Prostate gland (tissue), 2 donors: Measurements from ENCODE around the gene POGK. TPM values are rescaled to one million over a fixed set of nuclear protein-coding genes. Genes with fewer than 3 reads are reported as not detected.
"Not testable (repeated sequence)": the region's sequence is repeated elsewhere in the genome, so short reads cannot be mapped to it uniquely, and the experiment has no call there.

ENCODE experiments used
- DNase-seq: peaks from one replicate; pipeline ENCODE4 v3.0.0-alpha.2; 2019; ENCODE audit warnings: low spot score
- H3K27ac ChIP-seq, 2 donors: fragments of 200-600 bp; sonication (generic); 2 replicates each; pipeline ENCODE4 v1.5.1; 2017 to 2019
- H3K27me3 ChIP-seq: fragments of 200-600 bp; sonication (generic); replicated peaks from 2 replicates; pipeline ENCODE4 v1.5.1; 2019; ENCODE audit not compliant: insufficient read depth
- H3K36me3 ChIP-seq, 2 donors: fragments of 200-600 bp; sonication (generic); 1 replicate in 1 of 2; 2 replicates in 1 of 2; pipeline versions ENCODE4 v1.5.1 to v1.8.1; 2017 to 2019
- H3K4me1 ChIP-seq: fragments of 200-600 bp; sonication (generic); replicated peaks from 2 replicates; pipeline ENCODE4 v1.5.1; 2019
- H3K4me3 ChIP-seq, 2 donors: fragments of 200-600 bp; sonication (generic); 2 replicates each; pipeline ENCODE4 v1.5.1; 2017 to 2019
- H3K9me3 ChIP-seq: fragments of 200-600 bp; sonication (generic); 2 replicates; pipeline ENCODE4 v1.5.1; 2017
- POLR2A ChIP-seq: fragments of 450-650 bp; IDR thresholded peaks from one replicate; pipeline ENCODE4 v1.6.1; 2016; ENCODE audit warnings: antibody characterized with exemption, mild to moderate bottlenecking
- POLR2AphosphoS5 ChIP-seq: sonication (generic); formaldehyde crosslinking; IDR thresholded peaks from one replicate; pipeline ENCODE4 v1.6.1; 2017; ENCODE audit warnings: antibody characterized with exemption
- WGBS: methylation state at CpG from one replicate; pipeline ENCODE4 v1.1.5; 2018; 5-methylcytosine and 5-hydroxymethylcytosine counted together
- intact Hi-C: fragments of 100-400 bp; cut with DNase I; formaldehyde crosslinking; loops from one replicate; pipeline ENCODE4 v1.14.2; 2022
- total RNA-seq, 2 donors: library from RNA; depleted of rRNA; stranded (reverse); fragments of >200 nt; gene quantifications; one replicate each; pipeline ENCODE4 v1.1.0, GENCODE V29; 2016
- TF ChIP-seq, protein P1 (sequence below), 4 experiments: fragments of 200-600 bp in 2 of 4; fragments of 450-650 bp in 2 of 4; sonication (generic) in 2 of 4; IDR thresholded peaks; 1 replicate in 3 of 4; 2 replicates in 1 of 4; pipeline ENCODE4 v1.5.1; 2016 to 2019; ENCODE audit warnings: antibody characterized with exemption in 4 of 4, mild to moderate bottlenecking in 2 of 4, moderate library complexity in 2 of 4

The POGK gene
- total RNA-seq, 2 donors from 2014 or later, result 22.3 to 34.9 TPM

DNA sequence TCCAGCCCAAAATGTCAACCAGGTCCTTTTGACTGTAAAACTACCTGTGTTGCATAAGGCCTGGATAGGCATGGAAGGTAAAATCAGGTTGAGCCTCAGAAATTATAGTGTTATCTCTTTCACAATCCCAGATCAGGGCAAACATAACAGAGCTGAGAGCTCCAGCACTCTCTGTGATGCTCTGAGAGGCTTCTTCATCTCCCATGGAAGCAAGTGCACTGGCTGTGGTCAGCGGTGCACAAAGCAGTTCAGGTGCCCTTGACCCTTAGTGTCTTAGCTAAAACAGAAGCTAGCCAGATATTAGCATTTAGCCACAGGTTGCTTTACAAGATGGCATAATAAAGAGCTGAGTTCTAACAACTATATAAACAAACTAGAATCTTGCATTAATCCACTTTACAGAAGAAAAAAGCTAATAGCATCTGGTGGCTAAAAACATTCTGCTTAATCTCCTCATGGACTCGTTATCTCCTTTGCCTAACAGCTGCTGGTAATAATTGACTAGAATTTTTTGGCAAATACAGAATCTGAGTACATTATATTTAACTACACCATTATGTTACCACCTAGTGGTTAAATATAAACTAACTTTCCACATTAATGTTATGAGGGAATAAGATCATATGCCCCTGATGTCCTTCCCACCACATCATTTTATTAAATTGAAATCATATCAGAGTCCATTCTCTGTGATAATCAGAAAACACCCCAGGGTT lies 25.6 kb upstream of the POGK start:
- no peaks in the 10 kb centered on the region for H3K36me3 ChIP-seq
- no peak overlapping the region for H3K27ac ChIP-seq
- no peak overlapping the region for H3K4me3 ChIP-seq
- H3K4me1 ChIP-seq, result no peaks in the 10 kb centered on the region
- TF ChIP-seq POLR2A (no peak), POLR2AphosphoS5 (no peak)
- TF ChIP-seq, protein P1, sequence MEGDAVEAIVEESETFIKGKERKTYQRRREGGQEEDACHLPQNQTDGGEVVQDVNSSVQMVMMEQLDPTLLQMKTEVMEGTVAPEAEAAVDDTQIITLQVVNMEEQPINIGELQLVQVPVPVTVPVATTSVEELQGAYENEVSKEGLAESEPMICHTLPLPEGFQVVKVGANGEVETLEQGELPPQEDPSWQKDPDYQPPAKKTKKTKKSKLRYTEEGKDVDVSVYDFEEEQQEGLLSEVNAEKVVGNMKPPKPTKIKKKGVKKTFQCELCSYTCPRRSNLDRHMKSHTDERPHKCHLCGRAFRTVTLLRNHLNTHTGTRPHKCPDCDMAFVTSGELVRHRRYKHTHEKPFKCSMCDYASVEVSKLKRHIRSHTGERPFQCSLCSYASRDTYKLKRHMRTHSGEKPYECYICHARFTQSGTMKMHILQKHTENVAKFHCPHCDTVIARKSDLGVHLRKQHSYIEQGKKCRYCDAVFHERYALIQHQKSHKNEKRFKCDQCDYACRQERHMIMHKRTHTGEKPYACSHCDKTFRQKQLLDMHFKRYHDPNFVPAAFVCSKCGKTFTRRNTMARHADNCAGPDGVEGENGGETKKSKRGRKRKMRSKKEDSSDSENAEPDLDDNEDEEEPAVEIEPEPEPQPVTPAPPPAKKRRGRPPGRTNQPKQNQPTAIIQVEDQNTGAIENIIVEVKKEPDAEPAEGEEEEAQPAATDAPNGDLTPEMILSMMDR (IDR thresholded peaks at IDR 0.05), result no peak
- no peak for DNase-seq
- no peaks in the 10 kb centered on the region for H3K27me3 ChIP-seq
- H3K9me3 ChIP-seq, result no peaks in the 10 kb centered on the region
- intact Hi-C loops, result no loop called here
- WGBS, result 37% methylated on average over 2 of the region's 2 CpGs

DNA sequence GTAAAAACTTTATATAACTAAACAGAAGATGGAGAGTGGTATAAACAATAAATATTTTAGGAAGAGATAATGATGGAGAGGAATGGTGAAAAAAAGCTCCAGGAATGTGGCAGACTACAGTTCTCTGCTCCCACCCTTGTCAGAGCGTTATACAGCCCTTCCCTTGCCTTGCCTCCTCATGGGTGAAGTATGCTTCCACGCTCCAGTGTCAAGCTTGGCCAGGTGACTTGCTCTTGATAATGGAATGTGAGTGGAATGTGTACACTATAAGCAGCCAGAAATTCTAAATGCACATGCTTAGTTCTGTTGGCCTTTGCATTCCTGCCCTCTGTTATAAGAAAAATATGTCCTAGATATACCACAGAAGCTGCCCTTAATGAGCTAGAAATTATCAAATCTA lies 24.7 kb upstream of the POGK start:
- H3K27me3 ChIP-seq, result no peaks in the 10 kb centered on the region
- no peak overlapping the region for H3K4me3 ChIP-seq
- 34% methylated on average over 2 of the region's 2 CpGs for WGBS
- no peak overlapping the region for H3K27ac ChIP-seq
- H3K9me3 ChIP-seq, result no peaks in the 10 kb centered on the region
- intact Hi-C loops, result no loop called here
- no peak for DNase-seq
- TF ChIP-seq POLR2AphosphoS5, result no peak
- TF ChIP-seq, protein P1 (IDR thresholded peaks at IDR 0.05), result no peak
- no peak for TF ChIP-seq POLR2A
- no peaks in the 10 kb centered on the region for H3K36me3 ChIP-seq
- H3K4me1 ChIP-seq, result no peaks in the 10 kb centered on the region

DNA sequence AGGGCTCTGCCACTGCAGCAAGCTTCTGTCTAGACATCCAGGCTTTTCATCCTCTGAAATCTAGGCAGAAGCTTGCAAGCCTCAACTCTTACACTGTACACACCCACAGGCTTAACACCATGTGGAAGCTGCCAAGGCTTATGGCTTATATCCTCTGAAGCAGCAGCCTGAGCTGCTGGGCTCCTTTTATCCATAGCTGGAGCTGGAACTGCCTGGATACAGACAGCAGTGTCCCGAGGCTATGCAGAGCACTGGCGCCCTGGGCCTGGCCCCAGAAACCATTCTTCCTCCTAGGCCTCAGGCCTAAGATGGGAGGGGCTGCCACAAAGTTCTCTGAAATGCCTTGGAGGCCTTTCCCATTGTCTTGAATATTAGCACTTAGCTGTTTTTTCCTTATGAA lies 19.3 kb upstream of the POGK start:
- no peak for DNase-seq
- Histone ChIP-seq H3K9me3 (no peaks in the 10 kb centered on the region), H3K27ac (no peak overlapping the region), H3K36me3 (no peaks in the 10 kb centered on the region), H3K4me1 (no peaks in the 10 kb centered on the region), H3K4me3 (no peak overlapping the region), H3K27me3 (no peaks in the 10 kb centered on the region)
- intact Hi-C loops, result no loop called here
- WGBS, result 50% methylated on average over 2 of the region's 2 CpGs
- TF ChIP-seq POLR2A, result no peak
- no peak for TF ChIP-seq POLR2AphosphoS5
- TF ChIP-seq, protein P1 (IDR thresholded peaks at IDR 0.05), result no peak

DNA sequence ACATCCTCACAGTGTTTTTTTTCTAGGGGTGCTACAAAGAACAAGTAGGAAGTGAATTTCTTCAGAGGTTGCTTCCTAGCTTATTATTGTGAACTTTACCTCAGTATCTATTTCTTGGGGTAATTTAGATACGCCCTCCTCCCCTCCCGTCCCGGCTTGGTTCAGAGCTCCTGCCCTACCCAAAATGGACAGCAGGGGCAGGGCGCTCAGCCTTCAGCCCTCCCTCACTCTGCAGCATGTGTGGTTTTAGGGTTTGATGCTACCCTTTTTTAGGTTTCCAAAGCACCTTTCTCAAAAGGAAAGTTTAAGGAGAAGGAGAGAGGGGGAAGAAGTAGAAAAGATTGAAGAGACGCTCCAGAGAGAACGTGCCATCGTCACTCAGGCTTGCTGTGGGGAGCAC lies 16.9 kb upstream of the POGK start:
- Histone ChIP-seq H3K9me3 (no peaks in the 10 kb centered on the region), H3K27me3 (no peaks in the 10 kb centered on the region), H3K4me1 (no peaks in the 10 kb centered on the region), H3K36me3 (no peaks in the 10 kb centered on the region), H3K4me3 (no peak overlapping the region), H3K27ac (no peak overlapping the region)
- intact Hi-C loops, result no loop called here
- no peak for TF ChIP-seq POLR2A
- TF ChIP-seq POLR2AphosphoS5, result no peak
- TF ChIP-seq, protein P1 (IDR thresholded peaks at IDR 0.05), result no peak
- DNase-seq, result no peak
- 64% methylated on average over 7 of the region's 7 CpGs for WGBS

DNA sequence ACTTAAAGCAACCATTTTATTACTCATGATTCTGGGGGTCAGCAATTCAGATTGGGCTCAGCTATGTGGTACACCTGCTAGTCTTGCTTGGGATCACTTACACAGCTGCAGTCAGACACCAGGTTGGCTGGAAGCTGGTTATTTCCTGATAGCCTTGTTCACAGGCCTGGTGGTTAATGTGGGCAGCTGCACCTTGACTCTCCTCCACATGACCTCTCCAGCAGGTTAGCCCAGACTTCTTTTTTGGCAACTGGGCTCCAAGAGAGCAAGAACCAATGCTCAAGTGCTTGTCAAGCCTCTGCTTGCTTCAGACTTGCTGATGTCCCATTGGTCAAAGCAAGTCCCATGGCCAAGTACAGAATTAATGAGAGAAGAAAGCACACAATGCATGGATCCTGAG lies 11.8 kb upstream of the POGK start:
- Histone ChIP-seq H3K27ac (no peak overlapping the region), H3K36me3 (no peaks in the 10 kb centered on the region), H3K4me3 (no peak overlapping the region), H3K4me1 (no peaks in the 10 kb centered on the region), H3K27me3 (no peaks in the 10 kb centered on the region), H3K9me3 (no peaks in the 10 kb centered on the region)
- intact Hi-C loops, result no loop called here
- TF ChIP-seq, protein P1 (IDR thresholded peaks at IDR 0.05), result no peak
- no peak for TF ChIP-seq POLR2A
- no peak for DNase-seq

DNA sequence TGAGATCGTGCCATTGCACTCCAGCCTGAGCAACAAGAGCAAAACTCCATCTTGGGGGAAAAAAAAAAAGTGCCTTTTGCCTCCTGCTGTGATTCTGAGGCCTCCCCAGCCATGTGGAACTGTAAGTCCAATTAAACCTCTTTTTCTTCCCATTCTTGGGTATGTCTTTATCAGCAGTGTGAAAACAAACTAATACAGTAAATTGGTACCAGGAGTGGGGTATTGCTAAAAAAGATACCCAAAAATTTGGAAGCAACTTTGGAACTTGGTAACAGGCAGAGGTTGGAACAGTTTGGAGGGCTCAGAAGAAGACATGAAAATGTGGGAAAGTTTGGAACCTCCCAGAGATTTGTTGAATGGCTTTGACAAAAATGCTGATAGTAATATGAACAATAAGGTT lies 9.5 kb upstream of the POGK start:
- H3K27me3 ChIP-seq, DNase-seq, H3K27ac ChIP-seq, intact Hi-C loops, H3K9me3 ChIP-seq, H3K4me3 ChIP-seq, H3K4me1 ChIP-seq, H3K36me3 ChIP-seq: not testable (repeated sequence)
- WGBS, result 87% methylated on average over 1 of the region's 1 CpG
